MM.1S (cell line): ENCODE results near the gene PKD1L1.

Experiments
- CTCF ChIP-seq: fragments of 300-600 bp; sonication (generic); IDR thresholded peaks from 2 replicates; pipeline ENCODE4 v1.5.1; 2016; ENCODE audit warnings: antibody characterized with exemption, low read length, mixed read lengths
- EZH2 ChIP-seq: fragments of 300-600 bp; sonication (generic); optimal IDR thresholded peaks from 2 replicates; pipeline ENCODE3; 2017; ENCODE audit warnings: low read depth, mild to moderate bottlenecking, antibody characterized with exemption, low read length, mixed read lengths

- TF ChIP-seq EZH2 (no peak), CTCF (no peak)
Measured at GRCh38 chr7:47881256-47881655, 67.0 kb downstream of the PKD1L1 start.
